Adipocyte (in vitro differentiated cells): ENCODE results near the gene PPP1R15B.
A peak's percentile ranks its signal among the peaks of the same experiment; 100 is the strongest.

Experiments used
- DNase-seq: peaks from one replicate; pipeline ENCODE4 v3.0.0-alpha.2; 2015; ENCODE audit warnings: low read depth
- H3K27me3 ChIP-seq: replicated peaks from 2 replicates; pipeline ENCODE4 v1.7.0; 2013; ENCODE audit warnings: mild to moderate bottlenecking, low read length, moderate library complexity; ENCODE audit not compliant: control insufficient read depth, insufficient read depth
- H3K36me3 ChIP-seq: 2 replicates; pipeline ENCODE4 v1.7.0; 2013; ENCODE audit warnings: low read length, mild to moderate bottlenecking, moderate library complexity; ENCODE audit not compliant: control insufficient read depth, insufficient read depth, severe bottlenecking
- H3K4me1 ChIP-seq: 2 replicates; pipeline ENCODE4 v1.7.0; 2013; ENCODE audit warnings: mild to moderate bottlenecking, low read length, moderate library complexity; ENCODE audit not compliant: control insufficient read depth, insufficient read depth
- H3K4me3 ChIP-seq: 2 replicates; pipeline ENCODE4 v1.7.0; 2013; ENCODE audit warnings: mild to moderate bottlenecking, low read length, moderate library complexity
- H3K9ac ChIP-seq: 2 replicates; pipeline ENCODE4 v1.7.0; 2013; ENCODE audit warnings: mild to moderate bottlenecking, low read length, moderate library complexity
- H3K9me3 ChIP-seq: 2 replicates; pipeline ENCODE4 v1.7.0; 2013; ENCODE audit warnings: mild to moderate bottlenecking, low read length, moderate library complexity; ENCODE audit not compliant: control insufficient read depth

Gene PPP1R15B

GRCh38 chr1:204411451-204412204, at the start of gene PPP1R15B:
TSS of gene PPP1R15B (minus strand) at chr1:204411817. CDS start at chr1:204411411, 406 bp downstream.
- H3K9ac ChIP-seq = peak within 1 kb of the TSS; percentile 100
- H3K27me3 ChIP-seq = no peaks in the 10 kb centered on the region
- peaks cover 23% of the 10 kb centered on the region for H3K4me1 ChIP-seq
- H3K9me3 ChIP-seq = no peaks in the 10 kb centered on the region
- peak within 1 kb of the TSS; percentile 99 for H3K4me3 ChIP-seq
- DNase-seq = peak; percentile 99
- peaks cover 13% of the 10 kb centered on the region for H3K36me3 ChIP-seq

- peaks cover 27% of the 10 kb centered on the region for H3K4me1 ChIP-seq
- no peak overlapping the region for H3K4me3 ChIP-seq
- DNase-seq = no peak
- no peak overlapping the region for H3K9ac ChIP-seq
- H3K27me3 ChIP-seq = peaks cover 6% of the 10 kb centered on the region
- peaks cover 59% of the 10 kb centered on the region for H3K36me3 ChIP-seq
- H3K9me3 ChIP-seq = no peaks in the 10 kb centered on the region
Observed at GRCh38 chr1:204460346-204460745, 48.7 kb upstream of the PPP1R15B start.

DNA sequence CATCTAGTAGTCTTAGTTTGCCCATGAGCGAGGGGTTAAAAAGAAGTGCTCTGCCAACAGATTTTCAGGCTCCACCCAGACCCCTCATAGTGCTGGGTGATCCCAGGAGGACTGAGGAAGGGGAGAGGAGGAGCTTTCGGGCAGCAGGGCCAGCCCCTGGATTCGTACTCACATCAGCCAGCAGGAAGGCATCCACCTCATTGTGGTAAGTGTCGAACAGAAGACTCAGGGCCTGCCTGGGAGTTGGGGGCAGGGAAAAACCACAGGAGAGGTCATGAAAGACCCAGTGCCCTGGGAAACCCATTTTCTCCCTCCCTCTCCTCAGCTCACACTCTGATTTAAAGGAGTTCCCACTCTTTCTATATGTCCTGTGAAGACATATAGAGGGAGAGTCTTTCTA, 48.1 kb upstream of the PPP1R15B start:
- H3K9ac ChIP-seq = no peak overlapping the region
- DNase-seq = no peak
- H3K27me3 ChIP-seq = peaks cover 6% of the 10 kb centered on the region
- H3K4me1 ChIP-seq = peaks cover 21% of the 10 kb centered on the region
- H3K4me3 ChIP-seq = no peak overlapping the region
- H3K9me3 ChIP-seq = no peaks in the 10 kb centered on the region
- peaks cover 62% of the 10 kb centered on the region for H3K36me3 ChIP-seq

- Histone ChIP-seq H3K9me3 (no peaks in the 10 kb centered on the region), H3K27me3 (peaks cover 6% of the 10 kb centered on the region), H3K36me3 (peaks cover 75% of the 10 kb centered on the region), H3K9ac (no peak overlapping the region), H3K4me3 (no peak overlapping the region), H3K4me1 (peaks cover 3% of the 10 kb centered on the region)
- no peak for DNase-seq
Observed at GRCh38 chr1:204457666-204458065, 46.0 kb upstream of the PPP1R15B start.

DNA sequence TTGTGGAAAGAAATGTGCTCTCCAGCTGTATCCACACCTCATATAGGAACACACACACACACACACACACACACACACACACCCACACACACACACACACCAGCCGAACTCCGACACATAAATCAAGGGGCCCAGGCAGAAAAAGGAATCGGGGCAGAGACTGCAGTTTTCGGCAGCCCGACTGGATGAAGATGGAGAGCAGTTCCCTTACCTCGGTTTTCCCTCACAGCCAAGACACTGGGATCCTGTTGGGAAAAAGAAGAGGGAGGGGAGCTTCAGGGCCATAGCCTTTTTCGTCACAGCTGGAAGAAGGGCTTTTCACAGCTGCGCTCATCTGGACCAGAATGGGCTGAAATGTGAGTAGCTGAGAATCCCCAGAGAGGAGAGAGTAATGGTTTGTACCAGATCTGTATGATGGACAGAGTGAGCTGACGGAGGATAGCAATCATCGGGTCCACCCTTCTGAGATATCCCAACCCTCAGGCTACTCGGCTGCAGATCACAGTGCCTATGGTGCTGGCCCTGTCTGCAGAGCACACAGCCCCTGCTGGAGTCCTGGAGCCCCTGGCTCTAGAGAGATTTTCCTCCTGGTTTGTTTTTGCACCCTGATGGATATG, 45.3 kb upstream of the PPP1R15B start:
- peaks cover 3% of the 10 kb centered on the region for H3K4me1 ChIP-seq
- H3K27me3 ChIP-seq = peaks cover 6% of the 10 kb centered on the region
- H3K36me3 ChIP-seq = peaks cover 74% of the 10 kb centered on the region
- no peak overlapping the region for H3K9ac ChIP-seq
- H3K9me3 ChIP-seq = no peaks in the 10 kb centered on the region
- no peak overlapping the region for H3K4me3 ChIP-seq
- no peak for DNase-seq

DNA sequence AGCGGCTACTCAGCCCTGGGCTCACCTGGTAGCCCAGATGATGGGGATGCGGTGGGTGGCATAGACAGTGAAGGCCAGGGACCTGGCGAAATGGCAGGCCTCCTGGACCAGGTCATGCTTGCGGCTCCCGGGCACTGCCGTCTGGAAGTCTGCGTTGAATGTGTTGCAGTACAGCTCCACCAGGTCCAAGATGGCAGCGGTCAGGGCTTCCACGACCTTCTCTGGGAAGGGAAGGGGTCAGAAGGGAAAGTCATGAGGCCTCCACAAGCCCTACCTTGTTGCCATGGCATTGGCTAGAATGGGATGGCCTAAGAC, 44.2 kb upstream of the PPP1R15B start:
- H3K36me3 ChIP-seq = peaks cover 73% of the 10 kb centered on the region
- H3K4me3 ChIP-seq = no peak overlapping the region
- no peaks in the 10 kb centered on the region for H3K9me3 ChIP-seq
- peaks cover 3% of the 10 kb centered on the region for H3K4me1 ChIP-seq
- peaks cover 13% of the 10 kb centered on the region for H3K27me3 ChIP-seq
- no peak for DNase-seq
- H3K9ac ChIP-seq = no peak overlapping the region

- Histone ChIP-seq H3K36me3 (peaks cover 68% of the 10 kb centered on the region), H3K9me3 (no peaks in the 10 kb centered on the region), H3K9ac (no peak overlapping the region), H3K4me1 (peaks cover 3% of the 10 kb centered on the region), H3K27me3 (peaks cover 13% of the 10 kb centered on the region), H3K4me3 (no peak overlapping the region)
- no peak for DNase-seq
Observed at GRCh38 chr1:204455063-204455830, 43.6 kb upstream of the PPP1R15B start.

DNA sequence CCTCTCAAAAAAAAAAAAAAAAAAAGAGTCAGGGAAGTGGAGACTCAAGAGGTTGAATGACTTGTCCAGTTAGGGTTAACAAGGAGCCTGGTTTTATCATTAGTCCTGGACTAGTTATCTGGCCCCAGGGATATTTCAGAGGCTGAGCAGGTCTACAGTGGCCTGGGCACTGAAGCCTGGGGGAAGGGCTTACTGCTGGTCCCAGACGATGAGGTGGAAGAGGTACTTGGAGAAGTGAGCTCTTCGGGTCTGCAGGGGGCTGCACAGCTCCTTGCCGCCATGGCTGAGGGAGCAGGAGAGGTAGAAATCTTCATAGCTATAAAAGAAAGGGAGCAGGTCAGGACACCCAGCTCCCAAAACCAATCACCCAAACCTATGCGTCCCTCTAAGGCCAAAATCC, 42.9 kb upstream of the PPP1R15B start:
- no peaks in the 10 kb centered on the region for H3K9me3 ChIP-seq
- H3K4me3 ChIP-seq = no peak overlapping the region
- H3K27me3 ChIP-seq = peaks cover 13% of the 10 kb centered on the region
- no peak overlapping the region for H3K9ac ChIP-seq
- H3K36me3 ChIP-seq = peaks cover 66% of the 10 kb centered on the region
- no peak for DNase-seq
- H3K4me1 ChIP-seq = peaks cover 3% of the 10 kb centered on the region

DNA sequence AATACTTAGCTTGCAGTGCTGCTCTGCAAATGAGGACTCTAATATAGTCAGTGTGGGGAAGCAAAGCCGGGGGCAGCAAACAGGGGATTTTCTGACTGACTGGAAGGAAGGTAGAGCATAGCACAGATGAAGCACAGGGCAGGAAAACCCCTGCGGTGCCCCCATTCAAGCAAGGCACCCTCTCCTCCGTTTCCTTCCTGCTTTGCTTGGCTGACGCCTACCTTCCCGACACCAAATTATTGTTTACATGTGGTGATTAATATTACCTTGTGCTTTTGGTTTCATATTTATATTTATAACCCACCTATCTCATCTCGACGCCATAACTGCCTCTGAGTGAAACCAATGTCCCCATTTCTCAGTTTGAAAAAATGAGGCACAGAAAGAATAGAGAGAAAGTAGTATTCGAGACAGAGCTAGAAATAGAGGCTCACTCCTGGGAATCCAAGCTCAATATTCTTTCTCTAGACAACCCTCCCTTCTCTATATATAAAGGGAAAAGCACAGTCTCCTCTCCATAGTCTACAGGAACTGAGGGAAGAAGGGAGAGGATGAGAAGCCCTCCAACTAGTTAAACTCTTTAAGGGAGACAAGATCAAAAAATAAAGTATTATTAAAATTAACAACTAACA, 41.6 kb upstream of the PPP1R15B start:
- H3K9me3 ChIP-seq = no peaks in the 10 kb centered on the region
- peaks cover 13% of the 10 kb centered on the region for H3K27me3 ChIP-seq
- no peak for DNase-seq
- no peak overlapping the region for H3K4me3 ChIP-seq
- H3K9ac ChIP-seq = no peak overlapping the region
- peaks cover 3% of the 10 kb centered on the region for H3K4me1 ChIP-seq
- H3K36me3 ChIP-seq = peaks cover 66% of the 10 kb centered on the region

DNA sequence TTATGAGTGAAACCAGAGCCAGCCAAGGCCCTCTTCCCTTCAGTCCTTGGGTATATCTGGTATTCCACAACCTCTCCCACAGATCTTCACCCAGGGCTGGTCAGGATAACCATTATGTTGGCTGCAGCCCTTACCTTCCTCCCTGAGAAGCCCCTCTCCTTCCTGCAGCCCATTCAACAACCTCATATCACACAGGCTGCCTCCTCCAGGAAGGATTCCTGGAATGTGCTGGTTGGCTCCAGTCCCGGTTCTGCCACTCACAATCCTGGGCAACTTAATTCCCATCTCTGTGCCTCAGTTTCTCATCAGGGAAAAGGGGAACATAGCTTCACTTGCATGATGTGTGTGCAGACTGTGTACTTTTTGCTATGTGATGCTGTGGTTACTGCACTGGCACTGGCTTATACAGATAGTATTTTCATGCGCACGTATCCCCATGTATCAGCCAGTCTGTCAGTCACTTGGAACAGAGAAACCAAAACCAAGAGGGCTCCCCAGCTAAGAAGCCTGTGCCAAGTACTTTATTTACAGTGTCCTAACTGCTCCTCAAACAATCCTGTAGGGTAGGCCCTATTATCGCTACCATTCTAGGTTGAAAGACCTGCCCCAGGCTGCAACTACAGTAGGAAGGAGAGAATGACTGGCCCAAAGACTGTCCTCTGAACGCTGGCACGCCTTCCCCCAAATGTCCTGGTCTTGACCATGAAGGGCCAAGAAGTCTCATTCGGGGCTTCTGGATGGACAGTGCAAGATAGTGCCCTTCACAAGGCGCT, 39.9 kb upstream of the PPP1R15B start:
- Histone ChIP-seq H3K9ac (no peak overlapping the region), H3K27me3 (peaks cover 9% of the 10 kb centered on the region), H3K4me3 (no peak overlapping the region), H3K9me3 (no peaks in the 10 kb centered on the region), H3K36me3 (peaks cover 65% of the 10 kb centered on the region), H3K4me1 (no peaks in the 10 kb centered on the region)
- DNase-seq = no peak
